Fibroblast of mammary gland (primary cell): ENCODE results near the gene EXOC3L4.

ENCODE experiments used
- DNase-seq: peaks from one replicate; pipeline ENCODE4 v3.0.0-alpha.2; 2010; ENCODE audit warnings: low read depth
- H3K4me3 ChIP-seq: 2 replicates; pipeline ENCODE4 v1.5.1; 2011; ENCODE audit warnings: low read depth, mild to moderate bottlenecking, low read length, moderate library complexity; ENCODE audit not compliant: control insufficient read depth
- TF ChIP-seq, protein P1 (sequence below): conservative IDR thresholded peaks from 2 replicates; pipeline ENCODE4 v1.5.1; 2011; ENCODE audit warnings: low read depth, low read length, inconsistent platforms; ENCODE audit not compliant: control insufficient read depth, insufficient read depth

Gene EXOC3L4

DNA sequence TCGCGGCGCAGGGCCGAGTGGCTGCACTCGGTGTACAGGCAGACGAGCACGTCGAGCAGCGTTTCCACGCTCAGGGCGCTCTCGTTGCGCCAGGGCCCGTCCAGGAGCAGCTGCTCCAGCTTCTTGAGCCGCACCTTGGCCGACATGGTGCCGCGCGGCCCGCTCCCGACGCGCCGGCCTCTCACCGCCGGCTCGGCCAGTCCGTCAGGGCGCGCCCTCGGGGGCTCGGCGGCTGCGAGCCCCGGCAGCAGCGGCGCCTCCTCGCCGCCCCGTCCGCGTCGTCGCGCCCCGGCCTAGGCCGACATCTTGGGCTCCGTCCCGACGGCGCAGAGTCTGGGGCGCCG is 37.5 kb upstream of the EXOC3L4 start:
- no peak for DNase-seq
- H3K4me3 ChIP-seq = peak overlapping the region; percentile 88
- TF ChIP-seq, protein P1, sequence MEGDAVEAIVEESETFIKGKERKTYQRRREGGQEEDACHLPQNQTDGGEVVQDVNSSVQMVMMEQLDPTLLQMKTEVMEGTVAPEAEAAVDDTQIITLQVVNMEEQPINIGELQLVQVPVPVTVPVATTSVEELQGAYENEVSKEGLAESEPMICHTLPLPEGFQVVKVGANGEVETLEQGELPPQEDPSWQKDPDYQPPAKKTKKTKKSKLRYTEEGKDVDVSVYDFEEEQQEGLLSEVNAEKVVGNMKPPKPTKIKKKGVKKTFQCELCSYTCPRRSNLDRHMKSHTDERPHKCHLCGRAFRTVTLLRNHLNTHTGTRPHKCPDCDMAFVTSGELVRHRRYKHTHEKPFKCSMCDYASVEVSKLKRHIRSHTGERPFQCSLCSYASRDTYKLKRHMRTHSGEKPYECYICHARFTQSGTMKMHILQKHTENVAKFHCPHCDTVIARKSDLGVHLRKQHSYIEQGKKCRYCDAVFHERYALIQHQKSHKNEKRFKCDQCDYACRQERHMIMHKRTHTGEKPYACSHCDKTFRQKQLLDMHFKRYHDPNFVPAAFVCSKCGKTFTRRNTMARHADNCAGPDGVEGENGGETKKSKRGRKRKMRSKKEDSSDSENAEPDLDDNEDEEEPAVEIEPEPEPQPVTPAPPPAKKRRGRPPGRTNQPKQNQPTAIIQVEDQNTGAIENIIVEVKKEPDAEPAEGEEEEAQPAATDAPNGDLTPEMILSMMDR = no peak

DNA sequence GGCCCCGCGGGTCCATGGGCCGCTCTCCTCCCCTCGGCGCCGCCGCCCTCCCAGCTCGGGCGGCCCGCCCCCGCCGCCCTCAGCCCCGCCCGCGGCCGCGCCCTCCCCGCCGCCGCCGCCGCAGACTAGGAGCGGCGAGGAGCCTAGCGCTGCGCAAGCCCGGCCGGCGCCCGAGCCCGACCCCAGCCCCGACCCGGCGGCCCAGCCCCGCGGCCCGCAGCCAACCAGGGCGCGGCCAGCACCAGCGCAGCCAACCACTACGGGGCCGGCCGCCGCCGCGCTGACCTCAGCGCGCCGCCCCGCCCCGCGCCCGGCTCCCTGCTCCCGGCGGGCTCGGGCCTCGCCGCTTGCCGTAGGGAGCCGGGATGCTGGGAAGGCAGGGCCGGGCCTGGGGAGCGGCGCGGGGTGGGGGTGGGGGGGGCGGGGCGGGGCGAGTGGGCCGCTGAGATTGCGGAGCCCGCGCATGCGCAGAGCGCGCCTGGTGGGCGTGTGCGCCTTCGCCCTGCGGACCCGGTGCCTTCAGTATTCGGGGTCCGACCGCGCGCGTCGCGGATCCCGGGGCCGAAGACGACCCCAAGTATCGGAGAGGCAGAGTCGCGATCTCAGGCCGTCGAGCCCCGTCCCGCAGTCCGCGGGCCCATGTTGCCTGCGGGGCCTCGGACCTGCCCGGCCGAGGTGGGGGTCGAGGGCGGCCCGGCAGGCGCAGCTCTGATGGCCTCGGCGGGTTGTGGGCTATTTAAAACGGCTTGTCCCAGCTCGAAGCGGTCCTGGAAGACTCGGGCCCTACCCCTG is 37.0 kb upstream of the EXOC3L4 start, which contains the start of gene CDC42BPB:
Gene CDC42BPB, minus strand, starts transcription at position 178 of the 792 bp plus-strand sequence. CDS start 376 bp downstream, outside the sequence.
- TF ChIP-seq, protein P1 = no peak
- H3K4me3 ChIP-seq = peak within 1 kb of the TSS; percentile 88
- peak; percentile 84 for DNase-seq

DNA sequence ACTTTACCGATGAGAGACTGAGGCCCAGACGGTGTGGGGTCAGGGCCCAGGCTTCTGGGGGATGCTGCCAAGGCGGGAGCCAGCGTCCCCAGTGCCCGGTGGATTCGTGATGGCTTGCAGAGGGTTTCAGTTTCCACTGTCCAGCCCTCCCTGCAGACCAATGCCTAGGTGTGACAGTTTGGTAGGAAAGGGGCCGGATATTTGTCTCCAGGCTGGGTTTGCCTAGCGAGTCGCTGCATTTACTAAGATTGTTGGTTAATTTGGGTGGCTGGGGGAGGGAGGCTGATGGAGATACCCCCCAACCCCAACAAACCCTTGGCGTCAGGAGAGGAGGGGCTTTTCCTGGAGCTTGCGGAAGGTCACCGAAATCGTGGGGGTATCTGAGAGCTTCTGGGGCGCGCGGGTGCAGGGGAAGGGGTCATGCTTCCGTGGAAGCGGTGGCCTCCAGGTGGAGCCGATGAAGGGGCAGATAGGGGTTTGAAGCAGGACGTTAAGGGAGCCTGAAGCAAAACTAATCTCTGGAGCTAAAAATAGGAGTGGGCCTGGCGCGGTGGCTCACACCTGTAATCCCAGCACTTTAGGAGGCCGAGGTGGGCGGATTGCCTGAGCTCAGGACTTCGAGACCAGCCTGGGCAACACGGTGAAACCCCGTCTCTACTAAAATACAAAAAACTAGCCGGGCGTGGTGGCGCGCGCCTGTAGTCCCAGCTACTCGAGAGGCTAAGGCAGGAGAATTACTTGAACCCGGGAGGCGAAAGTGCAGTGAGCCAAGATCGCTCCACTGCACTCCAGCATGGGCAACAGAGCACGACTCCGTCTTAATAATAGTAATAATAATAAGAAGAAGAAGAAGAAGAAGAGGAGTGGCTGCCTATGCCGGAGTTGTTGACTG is 36.1 kb upstream of the EXOC3L4 start:
- TF ChIP-seq, protein P1 = no peak
- DNase-seq = no peak
- H3K4me3 ChIP-seq = peak overlapping the region; percentile 76

DNA sequence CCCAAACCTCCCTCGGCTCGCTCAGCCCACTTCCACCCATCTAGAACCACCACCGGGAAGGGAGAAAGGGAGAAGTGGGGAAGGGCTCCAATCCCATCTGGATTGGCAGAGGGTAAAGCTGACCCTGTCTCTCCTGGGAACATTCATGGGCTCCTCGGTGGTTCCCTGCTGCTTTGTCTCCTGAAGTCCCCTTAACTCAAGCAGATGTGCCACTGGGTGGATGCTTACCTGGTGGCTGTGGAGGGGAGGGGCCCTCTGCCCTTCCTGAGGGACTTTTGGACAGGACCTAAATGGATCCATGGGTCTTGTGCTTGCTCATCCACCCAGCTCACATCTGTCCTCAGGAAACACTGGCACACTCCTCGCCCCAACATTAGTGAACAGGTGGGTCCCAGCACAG is 35.0 kb upstream of the EXOC3L4 start:
- TF ChIP-seq, protein P1 = no peak
- H3K4me3 ChIP-seq = no peak overlapping the region
- DNase-seq = no peak

DNA sequence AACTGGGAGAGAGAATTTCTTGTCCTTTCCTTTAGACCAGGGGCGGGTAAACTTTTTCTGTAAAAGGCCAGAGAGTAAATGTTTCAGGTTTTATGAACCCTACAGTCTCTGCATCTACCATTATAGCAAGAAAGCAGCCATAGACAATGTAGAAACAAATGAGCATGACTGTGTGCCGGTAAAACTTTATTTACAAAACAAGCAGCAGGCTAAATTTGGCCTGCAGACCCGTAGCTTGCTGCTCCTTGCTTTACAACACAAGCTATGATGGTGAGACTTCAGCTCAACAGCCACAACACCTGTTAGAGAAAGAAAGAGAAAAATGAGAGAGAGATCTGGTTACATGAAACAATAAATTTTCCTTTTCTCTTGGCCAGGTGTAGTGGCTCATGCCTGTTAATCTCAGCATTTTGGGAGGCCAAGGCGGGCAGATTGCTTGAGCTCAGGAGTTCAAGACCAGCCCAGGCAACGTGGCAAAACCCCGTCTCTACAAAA is 33.0 kb upstream of the EXOC3L4 start:
- no peak overlapping the region for H3K4me3 ChIP-seq
- DNase-seq = no peak
- TF ChIP-seq, protein P1 = no peak

DNA sequence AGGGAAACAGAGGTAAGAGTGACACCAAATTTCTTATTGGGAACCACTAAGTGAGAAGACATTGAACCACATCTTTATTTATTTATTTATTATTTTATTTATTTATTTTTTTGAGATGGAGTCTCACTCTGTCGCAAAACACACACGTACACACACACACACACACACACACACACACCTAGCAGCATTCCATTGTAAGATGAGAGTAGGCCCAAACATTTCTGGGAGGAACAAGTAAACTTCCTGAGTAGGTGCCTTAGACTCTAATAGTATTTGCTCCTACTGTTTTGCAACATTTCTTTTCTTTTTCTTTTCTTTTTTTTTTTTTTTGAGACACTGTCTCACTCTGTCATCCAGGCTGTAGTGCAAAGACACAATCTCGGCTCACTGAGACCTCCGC is 30.1 kb upstream of the EXOC3L4 start:
- TF ChIP-seq, protein P1 = no peak
- no peak overlapping the region for H3K4me3 ChIP-seq
- no peak for DNase-seq
